GM20000 (cell line): Measurements from ENCODE around the gene ASMTL.
A peak's percentile ranks its signal among the peaks of the same experiment; 100 is the strongest.
"Not testable (repeated sequence)": the region's sequence is repeated elsewhere in the genome, so short reads cannot be mapped to it uniquely, and the experiment has no call there.

Source experiments
- DNase-seq: peaks from one replicate; pipeline ENCODE4 v3.0.0; 2012; ENCODE audit warnings: low spot score
- TF ChIP-seq, protein P1 (sequence below): IDR thresholded peaks from 2 replicates; pipeline ENCODE4 v1.5.1; 2012; ENCODE audit warnings: mild to moderate bottlenecking, control low read depth; ENCODE audit errors: extremely low read depth, missing control alignments

The ASMTL gene

DNA sequence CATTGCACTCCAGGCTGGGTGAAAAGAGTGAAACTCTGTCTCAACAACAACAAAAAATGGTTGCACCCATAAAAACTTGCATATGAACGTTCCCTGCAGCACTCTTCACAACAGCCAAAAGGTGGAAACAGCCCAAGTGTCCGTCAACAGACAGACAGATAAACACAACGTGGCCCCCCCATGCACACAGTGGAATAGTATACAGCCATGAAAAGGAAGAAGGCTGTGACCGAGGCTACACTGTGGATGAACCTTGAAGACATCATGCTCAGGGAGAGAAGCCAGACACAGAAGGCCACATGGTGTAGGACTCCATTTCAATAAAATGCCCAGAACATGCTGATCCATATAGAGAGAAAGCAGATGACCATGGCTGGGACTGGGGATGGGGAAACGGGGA lies 33.5 kb upstream of the ASMTL start:
- TF ChIP-seq, protein P1, sequence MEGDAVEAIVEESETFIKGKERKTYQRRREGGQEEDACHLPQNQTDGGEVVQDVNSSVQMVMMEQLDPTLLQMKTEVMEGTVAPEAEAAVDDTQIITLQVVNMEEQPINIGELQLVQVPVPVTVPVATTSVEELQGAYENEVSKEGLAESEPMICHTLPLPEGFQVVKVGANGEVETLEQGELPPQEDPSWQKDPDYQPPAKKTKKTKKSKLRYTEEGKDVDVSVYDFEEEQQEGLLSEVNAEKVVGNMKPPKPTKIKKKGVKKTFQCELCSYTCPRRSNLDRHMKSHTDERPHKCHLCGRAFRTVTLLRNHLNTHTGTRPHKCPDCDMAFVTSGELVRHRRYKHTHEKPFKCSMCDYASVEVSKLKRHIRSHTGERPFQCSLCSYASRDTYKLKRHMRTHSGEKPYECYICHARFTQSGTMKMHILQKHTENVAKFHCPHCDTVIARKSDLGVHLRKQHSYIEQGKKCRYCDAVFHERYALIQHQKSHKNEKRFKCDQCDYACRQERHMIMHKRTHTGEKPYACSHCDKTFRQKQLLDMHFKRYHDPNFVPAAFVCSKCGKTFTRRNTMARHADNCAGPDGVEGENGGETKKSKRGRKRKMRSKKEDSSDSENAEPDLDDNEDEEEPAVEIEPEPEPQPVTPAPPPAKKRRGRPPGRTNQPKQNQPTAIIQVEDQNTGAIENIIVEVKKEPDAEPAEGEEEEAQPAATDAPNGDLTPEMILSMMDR: no peak
- DNase-seq: no peak

DNA sequence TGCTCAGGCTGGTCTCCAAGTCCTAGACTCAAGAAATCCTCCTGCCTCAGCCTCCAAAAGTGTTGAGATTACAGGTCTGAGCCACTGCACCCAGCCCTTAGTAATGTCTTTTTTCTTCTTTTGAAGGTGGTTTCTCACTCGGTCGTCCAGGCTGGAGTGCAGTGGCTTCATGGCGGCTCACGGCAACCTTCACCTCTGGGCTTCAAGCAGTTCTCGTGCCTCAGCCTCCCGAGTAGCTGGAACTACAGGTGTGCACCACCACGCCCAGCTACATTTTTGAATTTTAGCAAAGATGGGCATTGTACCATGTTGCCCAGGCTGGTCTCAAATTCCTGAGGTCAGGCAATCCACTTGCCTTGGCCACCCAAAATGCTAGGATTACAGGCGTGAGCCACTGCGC lies 32.3 kb upstream of the ASMTL start:
- TF ChIP-seq, protein P1: no peak
- DNase-seq: no peak

DNA sequence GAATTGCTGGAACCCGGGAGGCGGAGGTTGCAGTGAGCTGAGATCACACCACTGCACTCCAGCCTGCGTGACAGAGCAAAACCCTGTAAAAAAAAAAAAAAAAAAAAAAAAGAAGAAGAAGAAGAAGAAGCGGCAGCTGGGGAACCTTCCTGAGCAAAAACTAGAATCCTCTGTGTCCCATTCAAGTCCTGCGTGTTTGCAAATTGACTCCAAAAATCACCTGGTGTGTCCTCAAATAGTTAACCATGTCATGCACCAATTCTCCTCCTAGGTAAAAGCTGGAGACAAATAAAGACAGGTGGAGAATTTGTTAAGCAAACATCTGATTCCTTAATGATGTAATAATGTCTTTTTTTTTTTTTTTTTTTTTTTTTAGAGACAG lies 31.9 kb upstream of the ASMTL start:
- DNase-seq: no peak

DNA sequence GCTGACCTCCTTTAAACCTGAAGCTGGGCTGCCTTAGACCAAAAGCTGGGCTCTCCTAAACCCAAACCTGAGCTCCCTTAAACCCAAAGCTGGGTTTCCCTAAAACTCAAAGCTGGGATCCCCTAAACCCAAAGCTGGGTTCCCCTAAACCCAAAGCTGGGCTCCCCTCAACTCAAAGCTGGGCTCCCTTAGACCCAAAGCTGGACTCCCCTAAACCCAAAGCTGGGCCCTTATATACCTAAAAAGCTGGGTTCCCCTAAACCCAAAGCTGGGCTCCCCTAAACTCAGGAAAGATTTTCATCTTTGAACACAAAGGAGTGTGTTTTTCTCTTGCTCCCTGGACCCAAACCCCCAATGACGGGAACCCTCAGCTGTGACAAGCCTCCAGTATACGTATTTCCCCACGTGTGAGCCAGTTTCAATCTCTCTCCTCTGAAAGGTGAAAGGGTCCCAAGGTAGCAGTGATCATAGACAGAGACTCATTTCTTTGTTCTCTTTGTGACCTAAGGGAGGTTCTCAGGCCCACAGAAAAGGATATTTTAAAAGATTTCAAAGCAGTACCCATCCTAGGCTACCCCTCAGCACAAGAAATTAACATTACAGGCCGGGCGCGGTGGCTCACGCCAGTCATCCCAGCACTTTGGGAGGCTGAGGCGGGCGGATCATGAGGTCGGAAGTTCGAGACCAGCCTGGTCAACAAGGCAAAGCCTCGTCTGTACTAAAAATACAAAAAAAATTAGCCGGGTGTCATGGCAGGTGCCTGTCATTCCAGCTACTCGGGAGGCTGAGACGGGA lies 31.3 kb upstream of the ASMTL start:
- TF ChIP-seq, protein P1: no peak
- DNase-seq: peak; percentile 74

More for the DNA sequence above, 31.9 kb upstream of the ASMTL start:
- TF ChIP-seq, protein P1: no peak

DNA sequence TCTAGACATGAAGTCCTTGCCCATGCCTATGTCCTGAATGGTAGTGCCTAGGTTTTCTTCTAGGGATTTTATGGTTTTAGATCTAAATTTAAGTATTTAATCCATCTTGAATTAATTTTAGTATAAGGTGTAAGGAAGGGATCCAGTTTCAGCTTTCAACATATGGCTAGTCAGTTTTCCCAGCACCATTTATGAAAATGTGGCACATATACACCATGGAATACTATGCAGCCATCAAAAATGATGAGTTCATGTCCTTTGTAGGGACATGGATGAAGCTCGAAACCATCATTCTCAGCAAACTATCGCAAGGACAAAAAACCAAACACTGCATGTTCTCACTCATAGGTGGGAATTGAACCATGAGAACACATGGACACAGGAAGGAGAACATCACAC lies 29.8 kb upstream of the ASMTL start:
- not testable (repeated sequence) for DNase-seq

DNA sequence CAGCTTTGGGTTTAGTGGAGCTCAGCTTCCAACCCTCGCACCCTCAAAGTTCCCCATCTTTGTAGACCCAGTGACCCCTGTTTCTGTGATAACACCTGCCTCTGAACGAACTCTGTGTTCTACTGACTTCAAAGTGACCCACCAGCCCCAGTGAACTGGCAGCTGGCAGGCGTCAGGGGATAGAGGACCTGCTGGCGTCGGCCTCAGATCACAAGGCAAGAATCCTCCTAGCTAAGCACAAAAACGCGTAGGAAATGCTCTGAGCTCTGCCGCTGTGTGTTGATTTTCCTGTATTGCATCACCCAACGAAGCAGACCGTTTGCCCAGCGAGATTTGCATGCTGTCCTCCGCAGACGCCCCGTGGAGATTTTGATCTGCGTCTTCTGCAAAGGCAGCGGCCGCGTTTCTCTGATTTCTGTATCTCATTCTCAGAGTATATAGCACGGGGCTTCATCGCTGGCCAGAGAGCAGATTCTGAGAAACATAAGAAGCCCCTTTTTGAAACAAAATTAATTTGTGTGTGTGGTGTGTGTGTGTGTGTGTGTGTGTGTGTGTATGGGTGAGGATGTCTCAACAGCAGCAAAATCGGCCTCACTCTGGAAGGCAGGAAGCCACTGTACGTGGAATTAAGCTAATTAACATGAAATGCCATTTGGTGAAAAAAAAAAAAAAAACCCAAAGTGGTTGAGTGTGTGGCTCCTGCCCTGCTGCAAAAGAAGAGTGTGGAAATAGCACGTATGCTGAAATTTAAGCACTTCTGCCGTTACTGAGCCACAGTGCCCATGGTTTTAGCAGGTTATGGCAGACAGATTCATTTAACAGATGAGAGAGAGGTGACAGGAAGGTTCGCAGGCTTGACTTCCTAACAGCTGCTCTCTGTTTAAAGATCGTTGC lies 29.2 kb upstream of the ASMTL start:
- TF ChIP-seq, protein P1: no peak
- peak; percentile 69 for DNase-seq

DNA sequence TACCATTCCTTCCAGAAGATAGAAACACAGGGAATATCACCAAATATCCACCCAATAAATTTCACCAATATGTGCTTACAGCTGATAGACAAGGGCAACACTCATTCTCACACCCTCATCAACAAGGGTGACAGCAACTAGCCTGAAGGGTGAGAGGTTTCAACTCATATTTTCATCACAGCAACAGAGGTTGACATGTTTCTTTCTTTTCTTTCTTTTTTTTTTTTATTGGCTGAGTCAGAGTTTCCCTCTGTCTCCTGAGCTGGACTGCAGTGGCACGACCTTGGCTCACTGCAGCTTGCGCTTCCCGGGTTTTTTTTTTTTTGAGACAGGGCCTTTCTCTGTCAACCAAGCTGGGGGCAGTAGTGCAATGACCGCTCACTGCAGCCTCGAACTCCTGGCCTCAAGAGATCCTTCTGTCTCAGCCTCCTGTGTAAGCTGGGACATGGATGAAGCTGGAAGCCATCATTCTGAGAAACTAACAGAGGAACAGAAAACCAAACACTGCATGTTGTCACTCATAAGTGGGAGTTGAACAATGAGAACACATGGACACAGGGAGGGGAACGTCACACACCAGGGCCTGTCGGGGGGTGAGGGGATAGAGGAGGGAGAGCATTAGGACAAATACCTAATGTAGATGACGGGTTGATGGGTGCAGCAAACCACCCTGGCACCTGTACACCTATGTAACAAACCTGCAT lies 27.5 kb upstream of the ASMTL start:
- DNase-seq: no peak
- TF ChIP-seq, protein P1: no peak
